ENCODE data around the gene UPK1A.
"Not testable (repeated sequence)": the region's sequence is repeated elsewhere in the genome, so short reads cannot be mapped to it uniquely, and the experiment has no call there.

The UPK1A gene

DNA sequence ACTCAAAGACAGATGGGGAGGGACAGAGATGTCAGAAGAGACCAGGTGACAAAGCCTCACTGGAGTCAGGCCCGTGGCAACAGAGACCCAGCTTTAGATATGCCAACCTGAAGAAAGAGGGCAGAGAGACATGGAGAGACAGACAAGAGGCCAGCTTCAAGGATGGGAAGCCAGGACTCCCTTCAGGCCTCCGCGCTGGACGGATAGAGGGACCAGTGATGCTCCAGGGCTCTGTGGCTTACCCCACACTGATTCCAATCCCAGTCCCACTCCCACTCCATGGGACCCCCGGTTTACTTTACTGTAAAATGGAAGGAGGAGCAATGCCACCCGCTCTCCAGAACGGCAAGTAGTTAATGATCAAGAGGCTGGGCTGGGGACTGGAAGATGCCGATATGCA lies 26.5 kb upstream of the UPK1A start:
- H3K27ac Mint-ChIP-seq = no peak overlapping the region
- no peak overlapping the region for H3K4me3 Mint-ChIP-seq
- H3K27me3 Mint-ChIP-seq (ENCODE audit: low read depth) = no peaks in the 10 kb centered on the region
- peaks cover 8% of the 10 kb centered on the region for H3K4me1 Mint-ChIP-seq (ENCODE audit: low read depth)
- peaks cover 18% of the 10 kb centered on the region for H3K36me3 Mint-ChIP-seq (ENCODE audit: low read depth)
- no peaks in the 10 kb centered on the region for H3K9me3 Mint-ChIP-seq

DNA sequence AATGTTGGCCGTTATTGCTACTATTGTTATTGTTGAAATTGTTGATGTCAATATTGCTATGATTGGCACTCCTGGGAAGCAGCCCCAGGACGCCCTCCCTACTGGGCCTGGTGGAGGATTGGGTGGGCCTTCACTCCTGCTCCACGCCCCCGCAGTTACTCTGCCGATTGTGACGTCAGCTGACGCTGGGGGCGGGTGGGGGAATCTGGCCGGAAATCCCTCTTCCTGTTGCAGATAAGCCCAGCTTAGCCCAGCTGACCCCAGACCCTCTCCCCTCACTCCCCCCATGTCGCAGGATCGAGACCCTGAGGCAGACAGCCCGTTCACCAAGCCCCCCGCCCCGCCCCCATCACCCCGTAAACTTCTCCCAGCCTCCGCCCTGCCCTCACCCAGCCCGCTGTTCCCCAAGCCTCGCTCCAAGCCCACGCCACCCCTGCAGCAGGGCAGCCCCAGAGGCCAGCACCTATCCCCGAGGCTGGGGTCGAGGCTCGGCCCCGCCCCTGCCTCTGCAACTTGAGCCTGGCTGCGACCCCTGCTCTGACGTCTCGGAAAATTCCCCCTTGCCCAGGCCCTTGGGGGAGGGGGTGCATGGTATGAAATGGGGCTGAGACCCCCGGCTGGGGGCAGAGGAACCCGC lies 24.7 kb upstream of the UPK1A start, which contains the start of gene ETV2:
Gene ETV2, plus strand, starts transcription at position 231 of the 637 bp plus-strand sequence. CDS start 716 bp downstream, outside the sequence.
- Mint-ChIP-seq H3K36me3 (ENCODE audit: low read depth) (peaks cover 9% of the 10 kb centered on the region), H3K27me3 (ENCODE audit: low read depth) (no peaks in the 10 kb centered on the region), H3K4me3 (peak within 1 kb of the TSS; percentile 94), H3K27ac (peak within 1 kb of the TSS; percentile 36), H3K9me3 (no peaks in the 10 kb centered on the region), H3K4me1 (ENCODE audit: low read depth) (peaks cover 19% of the 10 kb centered on the region)

DNA sequence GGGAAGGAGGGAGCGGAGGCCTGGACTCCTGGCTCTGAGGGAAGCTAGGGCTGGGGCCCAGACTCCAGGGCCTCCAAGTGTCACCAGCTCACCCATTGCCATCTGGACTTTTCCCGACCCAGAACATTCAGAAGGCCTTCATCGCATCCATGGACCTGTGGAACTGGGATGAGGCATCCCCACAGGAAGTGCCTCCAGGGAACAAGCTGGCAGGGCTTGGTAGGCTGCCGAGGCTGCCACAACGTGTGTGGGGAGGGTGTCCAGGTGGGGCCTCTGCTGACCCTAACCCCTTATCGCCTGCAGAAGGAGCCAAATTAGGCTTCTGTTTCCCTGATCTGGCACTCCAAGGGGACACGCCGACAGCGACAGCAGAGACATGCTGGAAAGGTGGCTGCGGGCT lies 24.0 kb upstream of the UPK1A start:
- Mint-ChIP-seq H3K27me3 (ENCODE audit: low read depth) (no peaks in the 10 kb centered on the region), H3K36me3 (ENCODE audit: low read depth) (peaks cover 4% of the 10 kb centered on the region), H3K27ac (peak overlapping the region; percentile 20), H3K4me1 (ENCODE audit: low read depth) (peaks cover 21% of the 10 kb centered on the region), H3K9me3 (no peaks in the 10 kb centered on the region), H3K4me3 (peak overlapping the region; percentile 94)

DNA sequence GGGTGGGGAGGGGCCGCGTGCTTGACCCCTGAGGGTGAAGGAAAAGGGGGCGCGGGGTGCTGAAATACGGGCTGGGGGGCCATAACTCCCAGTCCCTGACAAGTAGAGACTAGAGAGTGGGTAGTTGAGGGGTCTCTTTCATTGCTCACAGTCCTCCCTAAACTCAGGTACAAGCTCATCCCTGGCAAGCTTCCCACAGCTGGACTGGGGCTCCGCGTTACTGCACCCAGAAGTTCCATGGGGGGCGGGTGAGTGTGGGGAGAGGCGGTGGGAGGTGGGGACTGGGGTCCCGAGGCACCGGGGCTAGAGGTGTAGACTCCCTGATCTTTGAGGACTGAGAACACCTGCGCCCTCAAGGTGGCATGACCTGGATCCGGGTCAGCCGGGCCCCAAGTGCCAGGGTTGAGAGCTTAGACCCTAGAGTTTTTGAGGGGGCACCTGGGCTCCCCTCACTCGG lies 23.5 kb upstream of the UPK1A start:
- Mint-ChIP-seq H3K27me3 (ENCODE audit: low read depth) (no peaks in the 10 kb centered on the region), H3K36me3 (ENCODE audit: low read depth) (peaks cover 4% of the 10 kb centered on the region), H3K9me3 (no peaks in the 10 kb centered on the region), H3K4me3 (peak overlapping the region; percentile 94), H3K27ac (no peak overlapping the region), H3K4me1 (ENCODE audit: low read depth) (peaks cover 23% of the 10 kb centered on the region)

DNA sequence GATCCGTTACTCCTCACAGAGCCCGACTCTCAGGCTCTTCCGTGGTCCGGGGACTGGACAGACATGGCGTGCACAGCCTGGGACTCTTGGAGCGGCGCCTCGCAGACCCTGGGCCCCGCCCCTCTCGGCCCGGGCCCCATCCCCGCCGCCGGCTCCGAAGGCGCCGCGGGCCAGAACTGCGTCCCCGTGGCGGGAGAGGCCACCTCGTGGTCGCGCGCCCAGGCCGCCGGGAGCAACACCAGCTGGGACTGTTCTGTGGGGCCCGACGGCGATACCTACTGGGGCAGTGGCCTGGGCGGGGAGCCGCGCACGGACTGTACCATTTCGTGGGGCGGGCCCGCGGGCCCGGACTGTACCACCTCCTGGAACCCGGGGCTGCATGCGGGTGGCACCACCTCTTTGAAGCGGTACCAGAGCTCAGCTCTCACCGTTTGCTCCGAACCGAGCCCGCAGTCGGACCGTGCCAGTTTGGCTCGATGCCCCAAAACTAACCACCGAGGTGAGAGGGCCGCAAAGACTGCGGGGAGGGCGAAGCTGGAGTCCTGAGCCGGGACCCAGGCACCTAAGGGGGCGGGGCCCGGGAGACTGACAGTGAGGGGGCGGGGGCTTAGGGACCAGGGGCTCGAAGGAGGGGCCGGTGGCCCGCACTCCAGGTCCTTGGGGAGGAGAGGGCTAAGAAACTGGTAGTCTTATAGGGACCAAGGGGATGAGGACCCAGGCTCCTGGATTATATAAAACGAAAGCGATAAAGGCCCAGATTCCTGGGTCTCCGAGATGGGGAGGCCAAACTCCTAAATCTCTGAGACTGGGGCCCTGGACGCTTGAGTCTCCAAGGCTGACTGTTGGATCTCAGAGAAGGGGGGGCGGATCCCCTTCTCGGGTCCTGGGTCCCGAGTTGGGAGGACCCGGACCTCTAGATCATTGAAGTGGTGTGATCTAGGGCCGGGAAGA lies 22.8 kb upstream of the UPK1A start:
- peaks cover 23% of the 10 kb centered on the region for H3K4me1 Mint-ChIP-seq (ENCODE audit: low read depth)
- H3K4me3 Mint-ChIP-seq = peak overlapping the region; percentile 94
- H3K36me3 Mint-ChIP-seq (ENCODE audit: low read depth) = peaks cover 4% of the 10 kb centered on the region
- no peaks in the 10 kb centered on the region for H3K27me3 Mint-ChIP-seq (ENCODE audit: low read depth)
- H3K9me3 Mint-ChIP-seq = no peaks in the 10 kb centered on the region
- peak overlapping the region; percentile 88 for H3K27ac Mint-ChIP-seq

DNA sequence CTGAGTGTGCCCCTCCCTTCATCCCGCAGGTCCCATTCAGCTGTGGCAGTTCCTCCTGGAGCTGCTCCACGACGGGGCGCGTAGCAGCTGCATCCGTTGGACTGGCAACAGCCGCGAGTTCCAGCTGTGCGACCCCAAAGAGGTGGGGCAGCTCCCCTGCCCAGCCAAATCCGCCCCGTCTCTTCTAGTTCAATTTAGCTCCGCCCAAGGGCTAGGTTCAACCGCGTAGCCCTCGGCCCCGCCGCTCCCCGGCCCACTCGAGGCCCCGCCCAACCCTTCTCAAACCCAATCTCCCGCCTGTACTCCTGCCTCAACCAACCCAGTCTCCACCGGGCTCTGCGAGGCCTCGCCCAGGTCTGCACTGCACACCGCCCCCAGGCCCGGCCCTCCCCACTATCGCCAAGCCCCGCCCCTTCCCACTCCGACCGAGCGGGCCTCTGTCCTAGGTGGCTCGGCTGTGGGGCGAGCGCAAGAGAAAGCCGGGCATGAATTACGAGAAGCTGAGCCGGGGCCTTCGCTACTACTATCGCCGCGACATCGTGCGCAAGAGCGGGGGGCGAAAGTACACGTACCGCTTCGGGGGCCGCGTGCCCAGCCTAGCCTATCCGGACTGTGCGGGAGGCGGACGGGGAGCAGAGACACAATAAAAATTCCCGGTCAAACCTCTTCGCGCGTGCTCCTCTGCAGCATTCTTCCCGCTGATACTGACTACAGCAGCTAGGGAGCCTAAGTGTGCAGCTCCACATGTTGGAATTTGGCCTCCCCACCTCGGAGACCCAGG lies 21.9 kb upstream of the UPK1A start:
- Mint-ChIP-seq H3K4me1 (ENCODE audit: low read depth) (peaks cover 25% of the 10 kb centered on the region), H3K27me3 (ENCODE audit: low read depth) (no peaks in the 10 kb centered on the region), H3K27ac (peak overlapping the region; percentile 88), H3K36me3 (ENCODE audit: low read depth) (peaks cover 4% of the 10 kb centered on the region), H3K9me3 (no peaks in the 10 kb centered on the region), H3K4me3 (peak overlapping the region; percentile 94)

DNA sequence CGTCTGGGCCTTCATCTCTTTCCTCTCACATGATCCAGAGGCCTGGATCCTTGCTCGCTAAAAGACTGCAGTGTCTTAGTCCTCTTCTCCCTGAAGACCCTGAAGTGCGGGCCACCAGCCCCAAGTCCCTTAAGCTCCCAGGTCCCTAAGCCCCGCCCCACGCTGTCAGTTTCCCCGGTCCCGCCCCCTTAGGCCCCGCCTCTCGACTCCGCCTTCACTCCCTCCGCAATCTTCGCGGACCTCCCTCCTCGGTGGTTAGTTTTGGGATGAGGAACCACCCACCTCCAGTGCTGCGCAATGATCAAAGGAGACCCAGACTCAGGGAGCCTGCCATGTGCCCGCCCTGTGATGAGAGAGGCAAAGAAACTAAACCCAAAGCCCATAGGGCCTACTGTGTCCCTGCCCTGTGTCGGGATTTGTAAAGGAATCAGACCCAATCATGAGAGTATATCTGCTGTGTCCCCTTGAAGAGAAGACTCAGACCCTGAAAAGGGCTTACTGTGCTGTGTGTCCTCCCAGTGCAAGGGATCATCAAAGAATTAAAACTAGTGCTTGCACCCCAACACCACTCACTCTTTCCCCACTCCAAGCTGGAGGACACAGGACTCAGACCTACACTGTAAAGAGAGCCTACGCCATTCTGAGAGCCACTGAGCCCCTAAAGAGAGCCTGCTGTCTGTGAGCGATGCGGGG lies 21.2 kb upstream of the UPK1A start:
- Mint-ChIP-seq H3K36me3 (ENCODE audit: low read depth) (peaks cover 4% of the 10 kb centered on the region), H3K4me1 (ENCODE audit: low read depth) (peaks cover 25% of the 10 kb centered on the region), H3K4me3 (peak overlapping the region; percentile 94), H3K27ac (peak overlapping the region; percentile 88), H3K27me3 (ENCODE audit: low read depth) (no peaks in the 10 kb centered on the region), H3K9me3 (no peaks in the 10 kb centered on the region)

DNA sequence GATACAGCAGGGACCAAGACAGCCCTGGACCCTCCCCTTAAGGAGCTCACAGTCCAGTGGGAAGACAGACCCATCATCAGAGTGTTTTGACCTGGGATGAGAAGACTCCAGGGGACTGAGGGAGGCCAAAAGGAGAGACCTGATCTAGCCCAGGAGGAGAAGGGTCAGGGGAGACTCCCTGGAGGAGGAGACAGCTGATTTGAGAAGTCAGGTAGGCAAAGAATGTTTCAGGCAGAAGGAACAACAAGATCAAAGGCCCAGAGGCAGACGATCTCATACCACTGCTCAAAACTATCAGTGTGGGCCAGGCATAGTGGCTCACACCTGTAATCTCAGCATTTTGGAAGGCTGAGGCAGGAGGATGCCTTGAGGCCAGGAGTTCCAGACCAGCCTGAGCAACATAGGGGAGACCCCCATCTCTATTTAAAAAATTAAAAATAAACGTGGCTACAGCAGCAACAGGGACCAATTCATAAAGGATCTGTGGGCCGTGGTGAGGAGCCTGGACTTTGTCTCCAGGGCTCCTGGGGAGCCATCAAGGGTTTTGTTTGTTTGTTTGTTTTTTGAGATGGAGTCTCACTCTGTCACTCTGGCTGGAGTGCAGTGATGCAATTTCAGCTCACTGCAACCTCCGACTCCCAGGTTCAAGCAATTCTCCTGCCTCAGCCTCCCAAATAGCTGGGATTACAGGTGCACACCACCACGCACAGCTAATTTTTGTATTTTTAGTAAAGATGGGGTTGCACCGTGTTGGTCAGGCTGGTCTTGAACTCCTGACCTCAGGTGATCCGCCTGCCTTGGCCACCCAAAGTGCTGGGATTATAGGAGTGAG lies 20.4 kb upstream of the UPK1A start:
- H3K4me3 Mint-ChIP-seq = peak overlapping the region; percentile 94
- H3K27me3 Mint-ChIP-seq (ENCODE audit: low read depth) = no peaks in the 10 kb centered on the region
- peaks cover 6% of the 10 kb centered on the region for H3K36me3 Mint-ChIP-seq (ENCODE audit: low read depth)
- peaks cover 27% of the 10 kb centered on the region for H3K4me1 Mint-ChIP-seq (ENCODE audit: low read depth)
- H3K9me3 Mint-ChIP-seq = no peaks in the 10 kb centered on the region
- H3K27ac Mint-ChIP-seq = peak overlapping the region; percentile 52

DNA sequence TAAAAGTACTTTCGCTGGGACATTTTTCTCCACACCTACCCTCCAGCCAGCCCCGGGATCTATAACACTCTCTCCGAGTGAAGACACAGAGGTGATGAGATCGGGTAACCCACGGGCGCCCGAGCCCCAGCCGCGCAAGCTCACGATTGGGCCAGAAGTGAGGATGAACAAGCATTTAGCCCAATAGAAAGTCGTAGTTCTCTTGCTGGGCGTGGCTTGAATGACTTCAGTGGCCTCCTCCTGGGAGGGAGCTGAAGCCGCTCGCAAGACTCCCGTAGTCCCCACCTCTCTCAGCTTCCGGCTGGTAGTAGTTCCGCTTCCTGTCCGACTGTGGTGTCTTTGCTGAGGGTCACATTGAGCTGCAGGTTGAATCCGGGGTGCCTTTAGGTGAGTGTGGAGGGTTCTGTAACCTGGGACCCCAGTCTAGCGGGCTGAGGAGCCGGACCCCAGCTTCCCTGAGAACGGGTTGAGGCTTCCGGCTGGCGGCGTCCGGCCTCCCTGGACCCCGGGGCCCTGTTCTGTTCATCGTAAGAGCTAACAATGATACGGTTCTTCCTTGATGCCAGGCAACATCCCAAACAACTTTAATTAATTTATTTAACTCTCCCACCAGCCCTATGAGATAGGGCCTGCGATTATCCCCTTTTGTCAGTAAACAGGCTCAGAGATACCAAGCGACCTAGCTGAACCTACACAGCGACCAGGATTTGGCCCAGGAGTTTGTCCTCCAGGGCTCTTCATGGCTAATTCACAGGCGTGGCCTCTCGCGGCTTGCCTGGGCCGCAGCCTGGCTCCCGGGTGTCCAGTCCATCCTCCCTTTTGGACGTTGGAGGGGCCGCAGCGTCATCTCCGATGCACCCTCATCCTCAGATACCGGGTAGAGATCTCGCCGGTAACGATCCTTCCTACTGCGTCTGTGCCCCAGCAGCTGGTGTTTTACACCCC lies 18.0 kb upstream of the UPK1A start, which contains the start of gene COX6B1:
Gene COX6B1, plus strand, starts transcription at position 307 of the 945 bp plus-strand sequence. CDS start 2,921 bp downstream, outside the sequence.
- Mint-ChIP-seq H3K9me3 (no peaks in the 10 kb centered on the region), H3K4me3 (peak within 1 kb of the TSS; percentile 95), H3K27me3 (ENCODE audit: low read depth) (no peaks in the 10 kb centered on the region), H3K36me3 (ENCODE audit: low read depth) (peaks cover 12% of the 10 kb centered on the region), H3K4me1 (ENCODE audit: low read depth) (peaks cover 31% of the 10 kb centered on the region), H3K27ac (peak within 1 kb of the TSS; percentile 88)

DNA sequence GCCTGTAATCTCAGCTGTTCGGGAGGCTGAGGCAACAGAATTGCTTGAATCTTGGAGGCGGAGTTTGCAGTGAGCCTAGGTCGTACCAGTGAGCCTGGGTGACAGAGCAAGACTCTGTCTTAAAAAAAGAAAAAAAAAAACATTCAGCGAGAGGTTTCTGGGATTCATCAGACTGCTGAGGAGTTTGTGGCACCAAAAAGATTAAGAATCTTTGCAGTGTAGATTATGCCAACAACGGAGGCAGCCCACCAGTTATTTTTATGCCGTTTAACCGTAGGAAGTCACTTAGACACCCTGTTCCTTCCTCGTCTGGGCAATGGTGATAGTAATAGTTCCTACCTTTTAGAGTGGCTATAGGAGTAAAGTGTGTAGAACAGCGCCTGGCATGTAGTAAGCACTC lies 15.7 kb upstream of the UPK1A start:
- Mint-ChIP-seq H3K4me3 (no peak overlapping the region), H3K36me3 (ENCODE audit: low read depth) (peaks cover 21% of the 10 kb centered on the region), H3K27me3 (ENCODE audit: low read depth) (no peaks in the 10 kb centered on the region), H3K9me3 (no peaks in the 10 kb centered on the region), H3K4me1 (ENCODE audit: low read depth) (peaks cover 20% of the 10 kb centered on the region), H3K27ac (no peak overlapping the region)

DNA sequence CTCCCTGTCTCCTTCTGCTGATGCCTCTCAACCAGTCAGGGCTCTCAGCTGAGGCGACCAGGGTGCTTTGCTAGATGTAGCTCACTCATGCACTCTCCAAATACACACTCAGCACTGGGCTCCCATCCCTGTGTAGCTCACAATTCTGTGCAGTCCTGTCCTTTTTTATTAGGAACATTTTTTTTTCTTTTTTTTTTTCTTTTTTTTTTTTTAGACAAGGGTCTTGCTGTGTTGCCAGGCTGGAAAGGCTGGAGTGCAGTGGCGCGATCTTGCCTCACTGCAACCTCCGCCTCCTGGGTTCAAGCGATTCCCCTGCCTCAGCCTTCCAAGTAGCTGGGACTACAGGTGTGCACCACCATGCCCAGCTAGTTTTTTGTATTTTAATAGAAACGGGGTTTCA lies 11.5 kb upstream of the UPK1A start:
- H3K36me3 Mint-ChIP-seq (ENCODE audit: low read depth) = peaks cover 32% of the 10 kb centered on the region
- H3K9me3 Mint-ChIP-seq = not testable (repeated sequence)

DNA sequence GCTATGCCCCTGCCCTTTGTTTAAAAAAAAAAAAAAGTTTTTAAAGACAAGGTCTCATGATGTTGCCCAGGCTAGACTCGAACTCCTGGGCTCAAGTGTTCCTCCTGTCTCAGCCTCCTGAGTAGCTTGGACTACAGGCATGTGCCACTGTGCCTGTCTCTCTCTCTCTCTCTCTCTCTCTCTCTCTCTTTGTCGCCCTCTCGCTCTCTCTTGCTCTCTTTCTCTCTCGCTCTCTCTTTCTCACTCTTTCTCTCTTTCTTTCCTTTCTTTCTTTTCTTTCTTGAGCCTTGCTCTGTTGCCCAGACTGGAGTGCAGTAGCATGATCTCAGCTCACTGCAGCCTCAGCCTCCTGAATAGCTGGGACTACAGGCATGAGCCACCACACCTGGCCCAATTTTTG lies 10.7 kb upstream of the UPK1A start:
- H3K27ac Mint-ChIP-seq = no peak overlapping the region
- no peak overlapping the region for H3K4me3 Mint-ChIP-seq
- no peaks in the 10 kb centered on the region for H3K27me3 Mint-ChIP-seq (ENCODE audit: low read depth)
- peaks cover 12% of the 10 kb centered on the region for H3K4me1 Mint-ChIP-seq (ENCODE audit: low read depth)
- no peaks in the 10 kb centered on the region for H3K9me3 Mint-ChIP-seq
- H3K36me3 Mint-ChIP-seq (ENCODE audit: low read depth) = peaks cover 34% of the 10 kb centered on the region

More for the DNA sequence above, 11.5 kb upstream of the UPK1A start:
- H3K27ac Mint-ChIP-seq; H3K27me3 Mint-ChIP-seq (ENCODE audit: low read depth); H3K4me3 Mint-ChIP-seq: not testable (repeated sequence)
- H3K4me1 Mint-ChIP-seq (ENCODE audit: low read depth) = peaks cover 12% of the 10 kb centered on the region
